ENCODE results near the gene ALG12.

Gene ALG12

GRCh38 chr22:49886346-49887063 lies 31.7 kb downstream of the ALG12 start:
- DNase-seq, result no peak

GRCh38 chr22:49885881-49886280 lies 32.4 kb downstream of the ALG12 start:
- DNase-seq, result no peak

- DNase-seq, result no peak
Observed at GRCh38 chr22:49885281-49885680, 33.0 kb downstream of the ALG12 start.

- DNase-seq, result no peak
Observed at GRCh38 chr22:49884503-49885260, 33.6 kb downstream of the ALG12 start.

- no peak for DNase-seq
Observed at GRCh38 chr22:49884075-49884474, 34.2 kb downstream of the ALG12 start.

GRCh38 chr22:49883294-49883640 lies 35.0 kb downstream of the ALG12 start:
- DNase-seq, result no peak

- no peak for DNase-seq
Observed at GRCh38 chr22:49882519-49883293, 35.5 kb downstream of the ALG12 start.

- DNase-seq, result no peak
Observed at GRCh38 chr22:49881856-49882255, 36.4 kb downstream of the ALG12 start.

- no peak for DNase-seq
Observed at GRCh38 chr22:49880281-49880680, 38.0 kb downstream of the ALG12 start.

- DNase-seq, result no peak
Observed at GRCh38 chr22:49879871-49880270, 38.4 kb downstream of the ALG12 start.

- no peak for DNase-seq
Observed at GRCh38 chr22:49878206-49878605, 40.0 kb downstream of the ALG12 start.

- no peak for DNase-seq
Observed at GRCh38 chr22:49877642-49878041, 40.6 kb downstream of the ALG12 start.

- no peak for DNase-seq
Observed at GRCh38 chr22:49873228-49873940, 44.9 kb downstream of the ALG12 start.

- DNase-seq, result no peak
Observed at GRCh38 chr22:49872347-49872746, 45.9 kb downstream of the ALG12 start.

GRCh38 chr22:49871482-49871881 lies 46.8 kb downstream of the ALG12 start:
- DNase-seq, result no peak

GRCh38 chr22:49869845-49870712 lies 48.2 kb downstream of the ALG12 start:
- DNase-seq, result no peak

GRCh38 chr22:49869086-49869830 lies 49.0 kb downstream of the ALG12 start:
- DNase-seq, result no peak

GRCh38 chr22:49867303-49868265 lies 50.7 kb downstream of the ALG12 start:
- no peak for DNase-seq

- DNase-seq, result no peak
Observed at GRCh38 chr22:49866646-49867045, 51.6 kb downstream of the ALG12 start.

- no peak for DNase-seq
Observed at GRCh38 chr22:49866134-49866533, 52.1 kb downstream of the ALG12 start.

All from MV-4-11 (cell line).